ENCODE data around the gene PPRC1. TPM values are rescaled to one million over a fixed set of nuclear protein-coding genes. Genes with fewer than 3 reads are reported as not detected.

PPRC1 gene
- total and polyA plus RNA-seq, 2 donors (not counting 1 experiment from before 2014, with no cell fraction given): 23.3 to 36.3 TPM

GRCh38 chr10:102123223-102123622 lies 9.6 kb upstream of the PPRC1 start:
- Histone ChIP-seq H3K4me3 (ENCODE audit: control extremely low read depth in 1 of 5, extremely low read depth in 1 of 5, insufficient read depth in 1 of 5, low read depth in 2 of 5, low read length in 4 of 5) (no peak overlapping the region), H4K20me1 (ENCODE audit: control insufficient read depth, insufficient read depth, low read length, poor library complexity, severe bottlenecking) (peaks cover 9% of the 10 kb centered on the region), H3K36me3 (replicated peaks in 1 of 2; ENCODE audit: control extremely low read depth in 1 of 2, control insufficient read depth in 1 of 2, extremely low read depth in 1 of 2, insufficient read depth in 2 of 2, low read length in 1 of 2) (no peaks in the 10 kb centered on the region), H2AFZ (ENCODE audit: insufficient read depth, low read depth, low read length, poor library complexity, severe bottlenecking) (no peak overlapping the region), H3K4me1 (ENCODE audit: control insufficient read depth in 2 of 2, insufficient read depth in 2 of 2, low read length in 2 of 2) (peaks cover 16 to 27% of the 10 kb centered on the region in 2 donors), H3K27me3 (replicated peaks in 1 of 4; ENCODE audit: control extremely low read depth in 1 of 4, control insufficient read depth in 3 of 4, insufficient read depth in 4 of 4, low read length in 3 of 4) (no peaks in the 10 kb centered on the region), H3K9me3 (ENCODE audit: control extremely low read depth in 1 of 3, control insufficient read depth in 2 of 3, insufficient read depth in 1 of 3, low read length in 2 of 3) (no peaks in the 10 kb centered on the region), H3K9ac (ENCODE audit: low read length) (no peak overlapping the region), H3K27ac (ENCODE audit: low read length in 2 of 2) (no peak overlapping the region), H3K79me2 (ENCODE audit: control insufficient read depth, insufficient read depth, low read length) (peaks cover 30% of the 10 kb centered on the region), H3K4me2 (replicated peaks; ENCODE audit: low read depth, low read length, poor library complexity, severe bottlenecking) (no peak overlapping the region)
- H3K27me3 Mint-ChIP-seq: no peaks in the 10 kb centered on the region
- no peak overlapping the region for H3K4me3 Mint-ChIP-seq
- no peak for DNase-seq
- POLR2A ChIA-PET: interaction anchor here (0.7 to 1.5 kb wide), 2 partner anchors 31 to 330 kb away, joined by 4 read pairs; no protein-coding TSS in a partner anchor
- 93% methylated on average over 3 of the region's 3 CpGs for WGBS (ENCODE audit: insufficient coverage)
- TF ChIP-seq CTCF (IDR thresholded peaks at IDR 0.05) (no peak), EZH2 (IDR thresholded peaks at IDR 0.05; ENCODE audit: borderline replicate concordance, insufficient read depth, low read depth, low read length, poor library complexity, severe bottlenecking) (no peak)
- H3K27ac Mint-ChIP-seq: no peak overlapping the region
- ATAC-seq (ENCODE audit: low read depth): no peak
- H3K4me1 Mint-ChIP-seq: peaks cover 26% of the 10 kb centered on the region
- no peaks in the 10 kb centered on the region for H3K9me3 Mint-ChIP-seq (ENCODE audit: insufficient read depth)
- intact Hi-C loops (cut with micrococcal nuclease): no loop called here
- CTCF ChIA-PET: interaction anchor here (0.7 to 2.2 kb wide), 4 partner anchors 8 to 227 kb away, joined by 3 to 7 read pairs (median 4); partner anchors contain the start of gene PPRC1
